Loucy (cell line): ENCODE measurements around the gene TADA1.
A peak's percentile ranks its signal among the peaks of the same experiment; 100 is the strongest.

Experiments used
- H2AFZ ChIP-seq: fragments of 200-600 bp; sonication (generic); 2 replicates; pipeline ENCODE4 v1.6.0; 2016; ENCODE audit warnings: antibody characterized with exemption, mild to moderate bottlenecking, low read length, moderate library complexity
- H3F3A ChIP-seq: fragments of 200-600 bp; 2 replicates; pipeline ENCODE4 v1.6.0; 2016; ENCODE audit warnings: antibody characterized with exemption, low read depth, mild to moderate bottlenecking
- H3K27me3 ChIP-seq: fragments of 200-600 bp; sonication (generic); 2 replicates; pipeline ENCODE4 v1.6.1; 2014; ENCODE audit warnings: low read length, mild to moderate bottlenecking; ENCODE audit not compliant: insufficient read depth, poor library complexity, severe bottlenecking
- H3K36me3 ChIP-seq: fragments of 200-600 bp; sonication (generic); 2 replicates; pipeline ENCODE4 v1.6.1; 2016; ENCODE audit warnings: low read length; ENCODE audit not compliant: insufficient read depth
- H3K4me1 ChIP-seq: fragments of 200-600 bp; sonication (generic); 2 replicates; pipeline ENCODE4 v1.5.1; 2014; ENCODE audit warnings: low read length, mild to moderate bottlenecking; ENCODE audit not compliant: insufficient read depth, poor library complexity, severe bottlenecking
- H3K4me2 ChIP-seq: fragments of 200-600 bp; sonication (generic); 2 replicates; pipeline ENCODE4 v1.6.0; 2014; ENCODE audit warnings: antibody characterized with exemption, low read length, low read depth, mild to moderate bottlenecking; ENCODE audit not compliant: poor library complexity, severe bottlenecking
- H3K4me3 ChIP-seq: fragments of 200-600 bp; sonication (generic); 2 replicates; pipeline ENCODE4 v1.5.1; 2014; ENCODE audit warnings: low read length, mild to moderate bottlenecking, mixed read lengths; ENCODE audit not compliant: poor library complexity, severe bottlenecking
- H3K79me2 ChIP-seq: fragments of 200-600 bp; sonication (generic); 2 replicates; pipeline ENCODE4 v1.6.1; 2014; ENCODE audit warnings: low read length; ENCODE audit not compliant: insufficient read depth
- H3K9ac ChIP-seq: fragments of 200-600 bp; sonication (generic); 2 replicates; pipeline ENCODE4 v1.6.0; 2014; ENCODE audit warnings: mild to moderate bottlenecking, low read depth, low read length, moderate library complexity; ENCODE audit not compliant: poor library complexity, severe bottlenecking
- H3K9me2 ChIP-seq: fragments of 200-600 bp; sonication (generic); replicated peaks from 2 replicates; pipeline ENCODE4 v1.6.1; 2016; ENCODE audit warnings: low read depth, low read length, mixed read lengths
- H3K9me3 ChIP-seq: fragments of 200-600 bp; sonication (generic); 2 replicates; pipeline ENCODE4 v1.6.1; 2014; ENCODE audit warnings: mild to moderate bottlenecking, antibody characterized with exemption, low read length, low read depth; ENCODE audit not compliant: insufficient read depth
- H4K20me1 ChIP-seq: fragments of 200-600 bp; sonication (generic); 2 replicates; pipeline ENCODE4 v1.6.0; 2014; ENCODE audit warnings: antibody characterized with exemption, low read length, mild to moderate bottlenecking; ENCODE audit not compliant: insufficient read depth, poor library complexity, severe bottlenecking
- EZH2phosphoT487 ChIP-seq: fragments of 200-600 bp; IDR thresholded peaks from 2 replicates; pipeline ENCODE4 v1.6.1; 2018; ENCODE audit warnings: antibody characterized with exemption, mild to moderate bottlenecking, moderate library complexity, borderline replicate concordance
- TF ChIP-seq, protein P1 (sequence below): fragments of 200-600 bp; sonication (generic); conservative IDR thresholded peaks from 2 replicates; pipeline ENCODE4 v1.5.1; 2014; ENCODE audit warnings: mild to moderate bottlenecking, antibody characterized with exemption, low read length

TADA1 gene

DNA sequence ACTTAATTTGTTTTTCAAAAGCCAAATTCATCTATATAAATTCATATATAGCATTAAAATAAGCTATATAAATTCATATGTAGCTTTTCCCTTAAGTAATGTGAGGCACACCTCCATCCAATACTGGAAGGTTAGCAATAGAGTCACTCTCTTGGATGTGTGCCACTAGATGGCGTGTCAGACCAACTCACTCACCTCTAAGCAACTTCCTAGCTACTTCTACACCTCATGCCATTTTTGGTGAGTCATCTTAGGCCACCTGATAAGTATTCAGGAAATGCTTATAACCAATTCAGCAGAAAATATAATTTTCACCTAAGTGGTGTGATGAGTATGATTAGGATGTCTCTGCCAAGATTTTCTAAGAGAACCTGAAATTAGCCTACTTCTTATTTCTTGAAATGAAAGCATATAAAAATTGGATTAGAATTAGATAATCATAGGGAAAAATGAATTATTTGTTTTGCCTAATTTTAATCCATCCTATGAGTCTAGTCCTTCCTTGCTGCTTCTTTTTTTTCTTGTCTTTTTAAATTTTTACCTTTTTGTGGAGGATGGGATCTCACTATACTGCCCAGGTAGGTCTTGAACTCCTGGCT is 34.4 kb upstream of the TADA1 start:
- Histone ChIP-seq H4K20me1 (no peaks in the 10 kb centered on the region), H3K9me3 (peaks cover 3% of the 10 kb centered on the region; the same call in 1 of the 2 replicates), H3K4me2 (peak overlapping the region; percentile 2), H3K9me2 (no peaks in the 10 kb centered on the region), H3F3A (no peaks in the 10 kb centered on the region), H3K9ac (no peak overlapping the region), H2AFZ (no peak overlapping the region), H3K79me2 (no peaks in the 10 kb centered on the region), H3K36me3 (no peaks in the 10 kb centered on the region), H3K4me3 (no peak overlapping the region), H3K27me3 (peaks cover 5% of the 10 kb centered on the region), H3K4me1 (peaks cover 9% of the 10 kb centered on the region)
- TF ChIP-seq, protein P1, sequence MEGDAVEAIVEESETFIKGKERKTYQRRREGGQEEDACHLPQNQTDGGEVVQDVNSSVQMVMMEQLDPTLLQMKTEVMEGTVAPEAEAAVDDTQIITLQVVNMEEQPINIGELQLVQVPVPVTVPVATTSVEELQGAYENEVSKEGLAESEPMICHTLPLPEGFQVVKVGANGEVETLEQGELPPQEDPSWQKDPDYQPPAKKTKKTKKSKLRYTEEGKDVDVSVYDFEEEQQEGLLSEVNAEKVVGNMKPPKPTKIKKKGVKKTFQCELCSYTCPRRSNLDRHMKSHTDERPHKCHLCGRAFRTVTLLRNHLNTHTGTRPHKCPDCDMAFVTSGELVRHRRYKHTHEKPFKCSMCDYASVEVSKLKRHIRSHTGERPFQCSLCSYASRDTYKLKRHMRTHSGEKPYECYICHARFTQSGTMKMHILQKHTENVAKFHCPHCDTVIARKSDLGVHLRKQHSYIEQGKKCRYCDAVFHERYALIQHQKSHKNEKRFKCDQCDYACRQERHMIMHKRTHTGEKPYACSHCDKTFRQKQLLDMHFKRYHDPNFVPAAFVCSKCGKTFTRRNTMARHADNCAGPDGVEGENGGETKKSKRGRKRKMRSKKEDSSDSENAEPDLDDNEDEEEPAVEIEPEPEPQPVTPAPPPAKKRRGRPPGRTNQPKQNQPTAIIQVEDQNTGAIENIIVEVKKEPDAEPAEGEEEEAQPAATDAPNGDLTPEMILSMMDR, result peak; percentile 86
- TF ChIP-seq EZH2phosphoT487, result no peak

DNA sequence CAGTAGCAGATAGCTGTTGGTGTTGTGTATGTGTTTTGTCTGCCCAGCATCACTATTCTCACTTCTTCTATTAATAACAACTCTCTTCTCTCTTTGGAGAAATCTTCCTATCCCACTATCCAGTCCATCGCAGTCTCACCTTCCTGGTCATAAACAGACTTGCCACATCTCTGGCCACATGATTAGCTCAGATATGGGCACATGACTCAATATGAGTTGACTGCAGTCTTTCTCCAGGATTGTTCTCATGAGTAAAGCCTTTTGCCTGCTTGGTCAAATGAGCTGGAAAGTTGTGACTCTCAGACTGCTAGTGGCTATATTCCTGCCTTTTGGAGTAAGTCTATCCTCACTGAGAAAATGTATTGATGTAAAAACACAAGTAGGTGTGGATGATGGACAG is 32.9 kb upstream of the TADA1 start:
- H3K36me3 ChIP-seq, result no peaks in the 10 kb centered on the region
- H3F3A ChIP-seq, result no peaks in the 10 kb centered on the region
- no peaks in the 10 kb centered on the region for H3K9me2 ChIP-seq
- no peaks in the 10 kb centered on the region for H3K79me2 ChIP-seq
- H3K4me2 ChIP-seq, result no peak overlapping the region
- peaks cover 5% of the 10 kb centered on the region for H3K27me3 ChIP-seq
- H3K4me1 ChIP-seq, result peaks cover 9% of the 10 kb centered on the region
- TF ChIP-seq, protein P1, result no peak
- TF ChIP-seq EZH2phosphoT487, result no peak
- no peak overlapping the region for H3K9ac ChIP-seq
- no peaks in the 10 kb centered on the region for H4K20me1 ChIP-seq
- peaks cover 3% of the 10 kb centered on the region; the same call in 1 of the 2 replicates for H3K9me3 ChIP-seq
- no peak overlapping the region for H2AFZ ChIP-seq
- H3K4me3 ChIP-seq, result no peak overlapping the region

DNA sequence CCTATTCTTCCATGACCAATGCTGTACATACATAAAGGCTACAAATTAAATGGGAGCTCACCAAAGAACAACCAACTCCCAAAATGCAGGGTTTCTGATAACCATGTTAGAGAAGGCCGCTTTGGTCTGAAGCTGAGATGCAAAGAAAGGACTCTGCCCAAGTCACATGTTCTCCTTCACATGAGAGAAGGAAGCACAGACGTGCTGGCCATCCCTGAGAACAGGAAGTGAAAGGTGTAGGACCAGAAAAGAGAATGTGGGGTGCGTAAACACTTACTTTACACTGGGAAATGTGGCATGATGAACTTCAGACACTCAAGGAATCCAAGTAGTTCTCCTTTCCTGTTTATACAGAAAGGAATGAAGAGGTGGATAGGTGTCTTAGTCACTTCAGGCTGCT is 31.7 kb upstream of the TADA1 start:
- peaks cover 2% of the 10 kb centered on the region; the same call in 1 of the 2 replicates for H3F3A ChIP-seq
- no peak overlapping the region for H3K4me2 ChIP-seq
- H3K9me3 ChIP-seq, result peaks cover 3% of the 10 kb centered on the region; the same call in 1 of the 2 replicates
- H3K9me2 ChIP-seq, result no peaks in the 10 kb centered on the region
- H3K4me1 ChIP-seq, result peaks cover 16% of the 10 kb centered on the region
- H3K36me3 ChIP-seq, result no peaks in the 10 kb centered on the region
- no peak overlapping the region for H3K9ac ChIP-seq
- TF ChIP-seq, protein P1, result no peak
- TF ChIP-seq EZH2phosphoT487, result no peak
- no peak overlapping the region for H3K4me3 ChIP-seq
- H4K20me1 ChIP-seq, result no peaks in the 10 kb centered on the region
- H3K79me2 ChIP-seq, result no peaks in the 10 kb centered on the region
- peak overlapping the region; percentile 57; the same call in 1 of the 2 replicates for H2AFZ ChIP-seq
- H3K27me3 ChIP-seq, result peaks cover 5% of the 10 kb centered on the region
